HS-5 (cell line): ENCODE measurements around the gene FAR2.
A peak's percentile ranks its signal among the peaks of the same experiment; 100 is the strongest.
"Not testable (repeated sequence)": the region's sequence is repeated elsewhere in the genome, so short reads cannot be mapped to it uniquely, and the experiment has no call there.

Experiments used
- DNase-seq: peaks from one replicate; pipeline ENCODE4 v3.0.0-alpha.2; 2012; ENCODE audit warnings: low read depth

FAR2 gene

GRCh38 chr12:29281371-29282005 is 132.4 kb downstream of the FAR2 start:
- DNase-seq: no peak

- no peak for DNase-seq
These were observed 133.1 kb downstream of the FAR2 start for GRCh38 chr12:29282031-29282816.

GRCh38 chr12:29283969-29284700 is 135.1 kb downstream of the FAR2 start:
- DNase-seq: no peak

GRCh38 chr12:29286081-29286790 is 137.2 kb downstream of the FAR2 start:
- peak; percentile 35 for DNase-seq

GRCh38 chr12:29287622-29288021 is 138.5 kb downstream of the FAR2 start:
- no peak for DNase-seq

- no peak for DNase-seq
These were observed 139.0 kb downstream of the FAR2 start for GRCh38 chr12:29288031-29288430.

GRCh38 chr12:29290475-29290874 is 141.4 kb downstream of the FAR2 start:
- DNase-seq: not testable (repeated sequence)

- DNase-seq: no peak
These were observed 142.1 kb downstream of the FAR2 start for GRCh38 chr12:29291226-29291625.

GRCh38 chr12:29299633-29300032 is 150.6 kb downstream of the FAR2 start:
- DNase-seq: no peak

GRCh38 chr12:29301114-29301513 is 152.0 kb downstream of the FAR2 start:
- no peak for DNase-seq

GRCh38 chr12:29304388-29304787 is 155.3 kb downstream of the FAR2 start:
- no peak for DNase-seq

- no peak for DNase-seq
These were observed 157.2 kb downstream of the FAR2 start for GRCh38 chr12:29306266-29306665.

- DNase-seq: no peak
These were observed 157.6 kb downstream of the FAR2 start for GRCh38 chr12:29306682-29307081.

GRCh38 chr12:29309320-29309902 is 160.3 kb downstream of the FAR2 start:
- no peak for DNase-seq

- no peak for DNase-seq
These were observed 161.8 kb downstream of the FAR2 start for GRCh38 chr12:29310899-29311298.

- no peak for DNase-seq
These were observed 165.3 kb downstream of the FAR2 start for GRCh38 chr12:29314416-29314815.

GRCh38 chr12:29316752-29317151 is 167.7 kb downstream of the FAR2 start:
- no peak for DNase-seq

GRCh38 chr12:29317556-29318363 is 168.7 kb downstream of the FAR2 start:
- DNase-seq: no peak

GRCh38 chr12:29320295-29321085 is 171.4 kb downstream of the FAR2 start:
- peak; percentile 75 for DNase-seq

- DNase-seq: no peak
These were observed 173.1 kb downstream of the FAR2 start for GRCh38 chr12:29322157-29322556.
